Measurements from ENCODE around the gene DCAF7. TPM values are rescaled to one million over a fixed set of nuclear protein-coding genes. Genes with fewer than 3 reads are reported as not detected.

Gene DCAF7
- total RNA-seq, 4 donors from 2014 or later = 29.2 to 42.9 (median 41.9) TPM

- in situ Hi-C loops (cut with MboI; ENCODE audit: low pct_ligation_motif_present in 1 of 4, low pct_unique_long_range_greater_than_20kb in 1 of 4, low sequenced_read_pairs in 3 of 4) = no loop called here
- H3K9me3 ChIP-seq = no peaks in the 10 kb centered on the region
- H3K4me1 ChIP-seq = no peaks in the 10 kb centered on the region
- DNase-seq = no peak
- TF ChIP-seq POLR2AphosphoS5 (IDR thresholded peaks at IDR 0.05) (no peak), POLR2A (IDR thresholded peaks at IDR 0.05) (no peak), EP300 (IDR thresholded peaks at IDR 0.05; ENCODE audit: low read depth) (no peak)
- TF ChIP-seq, protein P1, sequence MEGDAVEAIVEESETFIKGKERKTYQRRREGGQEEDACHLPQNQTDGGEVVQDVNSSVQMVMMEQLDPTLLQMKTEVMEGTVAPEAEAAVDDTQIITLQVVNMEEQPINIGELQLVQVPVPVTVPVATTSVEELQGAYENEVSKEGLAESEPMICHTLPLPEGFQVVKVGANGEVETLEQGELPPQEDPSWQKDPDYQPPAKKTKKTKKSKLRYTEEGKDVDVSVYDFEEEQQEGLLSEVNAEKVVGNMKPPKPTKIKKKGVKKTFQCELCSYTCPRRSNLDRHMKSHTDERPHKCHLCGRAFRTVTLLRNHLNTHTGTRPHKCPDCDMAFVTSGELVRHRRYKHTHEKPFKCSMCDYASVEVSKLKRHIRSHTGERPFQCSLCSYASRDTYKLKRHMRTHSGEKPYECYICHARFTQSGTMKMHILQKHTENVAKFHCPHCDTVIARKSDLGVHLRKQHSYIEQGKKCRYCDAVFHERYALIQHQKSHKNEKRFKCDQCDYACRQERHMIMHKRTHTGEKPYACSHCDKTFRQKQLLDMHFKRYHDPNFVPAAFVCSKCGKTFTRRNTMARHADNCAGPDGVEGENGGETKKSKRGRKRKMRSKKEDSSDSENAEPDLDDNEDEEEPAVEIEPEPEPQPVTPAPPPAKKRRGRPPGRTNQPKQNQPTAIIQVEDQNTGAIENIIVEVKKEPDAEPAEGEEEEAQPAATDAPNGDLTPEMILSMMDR (IDR thresholded peaks at IDR 0.05) = no peak
- no peak overlapping the region for H3K4me3 ChIP-seq
- intact Hi-C loops (cut with DNase I; ENCODE audit: low total_unique reads) = no loop called here
- no peaks in the 10 kb centered on the region for H3K36me3 ChIP-seq
- peaks cover 13% of the 10 kb centered on the region for H3K27me3 ChIP-seq
- no peak overlapping the region for H3K27ac ChIP-seq
These were observed 6.4 kb upstream of the DCAF7 start for GRCh38 chr17:63543822-63544420.

DNA sequence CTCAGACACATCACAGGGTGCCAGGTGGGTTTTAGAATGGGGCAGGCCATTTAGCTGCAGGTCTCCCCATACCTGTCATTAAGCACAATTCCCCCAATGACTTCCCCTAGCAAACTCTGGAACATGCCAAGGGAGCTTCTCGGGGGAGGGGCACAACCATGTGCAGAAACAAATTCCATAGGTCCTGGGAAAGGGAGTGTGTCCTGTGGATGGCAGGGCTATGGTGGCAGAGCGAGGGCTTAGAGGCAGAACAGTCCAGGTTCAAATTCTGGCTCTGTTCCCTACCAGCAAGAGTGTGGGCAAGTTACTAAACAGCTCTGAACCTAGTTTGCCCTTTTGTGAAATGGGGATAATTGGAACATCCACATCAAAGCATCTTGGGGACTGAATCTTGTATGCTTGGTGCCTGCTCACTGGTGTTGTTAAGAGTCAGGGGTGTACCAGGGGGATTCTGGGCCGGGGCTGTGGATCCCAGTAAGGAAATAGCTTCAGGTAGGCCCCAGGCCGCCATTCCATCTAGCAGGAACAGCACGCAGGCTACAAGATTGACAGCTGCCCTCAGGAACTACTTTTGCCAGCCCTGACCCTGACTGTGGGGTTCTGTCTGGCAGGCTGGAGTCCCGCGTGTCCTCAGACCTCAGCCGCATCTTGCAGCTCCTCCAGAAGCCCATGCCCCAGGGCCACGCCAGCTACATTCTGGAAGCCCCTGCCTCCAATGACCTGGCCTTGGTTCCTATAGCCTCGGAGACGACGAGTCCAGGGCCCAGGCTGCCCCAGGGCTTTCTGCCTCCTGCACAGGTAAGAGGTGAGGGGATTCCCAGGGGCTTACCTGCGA, 5.6 kb upstream of the DCAF7 start:
- Histone ChIP-seq H3K9me3 (no peaks in the 10 kb centered on the region), H3K4me1 (peaks cover 0 to 8% (median 5%) of the 10 kb centered on the region in 4 donors), H3K36me3 (no peaks in the 10 kb centered on the region), H3K27ac (no peak overlapping the region), H3K4me3 (no peak overlapping the region), H3K27me3 (peaks cover 5% of the 10 kb centered on the region)
- DNase-seq = no peak
- TF ChIP-seq, protein P1 (IDR thresholded peaks at IDR 0.05) = no peak
- no peak for TF ChIP-seq POLR2A (IDR thresholded peaks at IDR 0.05)
- no peak for TF ChIP-seq EP300 (IDR thresholded peaks at IDR 0.05; ENCODE audit: low read depth)
- TF ChIP-seq POLR2AphosphoS5 (IDR thresholded peaks at IDR 0.05) = no peak
- in situ Hi-C loops (cut with MboI; ENCODE audit: low pct_ligation_motif_present in 1 of 4, low pct_unique_long_range_greater_than_20kb in 1 of 4, low sequenced_read_pairs in 3 of 4) (no loop called here), intact Hi-C loops (cut with DNase I; ENCODE audit: low total_unique reads) (no loop called here)
- WGBS, 2 donors (ENCODE audit: low coverage in 1 of 2) = 94 to 100% methylated on average over 1 to 13 of the region's 13 CpGs

DNA sequence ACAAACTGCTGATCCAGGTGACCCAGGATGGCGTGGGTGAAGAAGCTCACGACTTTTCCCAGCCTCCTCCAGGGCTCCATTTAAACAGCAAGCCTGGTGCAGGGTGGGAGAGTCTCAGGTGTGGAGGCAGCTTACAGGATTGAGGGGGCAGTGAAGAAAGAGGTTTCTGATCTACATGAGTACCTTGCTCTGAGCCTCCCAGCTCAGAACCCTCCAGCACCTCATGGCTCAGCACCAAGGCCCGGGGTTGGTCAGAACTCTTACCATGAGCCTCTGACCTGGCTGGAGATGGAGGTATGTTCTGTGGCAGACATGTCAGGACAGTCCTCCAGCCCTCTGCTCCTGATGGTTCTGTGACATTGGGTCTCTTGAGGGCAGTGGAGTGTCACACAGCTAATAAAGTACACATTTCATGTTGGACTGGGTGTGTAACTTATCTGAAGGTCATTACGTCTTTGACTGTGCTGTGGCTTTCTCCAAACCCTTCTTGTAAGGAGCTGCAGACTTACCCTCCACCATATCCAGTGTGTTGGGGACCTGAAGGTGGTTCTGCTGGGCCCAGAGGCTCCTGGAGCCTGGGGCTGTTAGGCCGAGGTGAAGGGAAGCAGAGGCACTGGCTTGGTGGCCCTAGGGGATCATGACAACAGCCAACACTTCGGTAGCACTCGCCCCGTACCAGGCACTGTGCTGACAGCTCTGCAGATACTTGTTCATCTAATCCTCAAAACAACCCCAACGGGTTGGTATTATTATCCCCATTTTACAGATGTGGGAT, 3.8 kb upstream of the DCAF7 start:
- H3K27ac ChIP-seq = no peak overlapping the region
- H3K4me1 ChIP-seq = peaks cover 0 to 9% (median 5%) of the 10 kb centered on the region in 4 donors
- in situ Hi-C loops (cut with MboI; ENCODE audit: low pct_ligation_motif_present in 1 of 4, low pct_unique_long_range_greater_than_20kb in 1 of 4, low sequenced_read_pairs in 3 of 4) (no loop called here), intact Hi-C loops (cut with DNase I; ENCODE audit: low total_unique reads) (no loop called here)
- WGBS, 2 donors (ENCODE audit: low coverage in 1 of 2) = 87 to 100% methylated on average over 1 to 9 of the region's 9 CpGs
- TF ChIP-seq EP300 (IDR thresholded peaks at IDR 0.05; ENCODE audit: low read depth) (no peak), POLR2A (IDR thresholded peaks at IDR 0.05) (no peak), POLR2AphosphoS5 (IDR thresholded peaks at IDR 0.05) (no peak)
- TF ChIP-seq, protein P1 (IDR thresholded peaks at IDR 0.05) = no peak
- no peaks in the 10 kb centered on the region for H3K27me3 ChIP-seq
- H3K36me3 ChIP-seq = no peaks in the 10 kb centered on the region
- no peaks in the 10 kb centered on the region for H3K9me3 ChIP-seq
- no peak for DNase-seq
- H3K4me3 ChIP-seq = no peak overlapping the region

GRCh38 chr17:63547083-63547523, 3.2 kb upstream of the DCAF7 start:
- in situ Hi-C loops (cut with MboI; ENCODE audit: low pct_ligation_motif_present in 1 of 4, low pct_unique_long_range_greater_than_20kb in 1 of 4, low sequenced_read_pairs in 3 of 4) (no loop called here), intact Hi-C loops (cut with DNase I; ENCODE audit: low total_unique reads) (no loop called here)
- DNase-seq = no peak
- H3K27ac ChIP-seq = no peak overlapping the region
- no peaks in the 10 kb centered on the region for H3K9me3 ChIP-seq
- 61 to 100% methylated on average over 1 to 5 of the region's 5 CpGs for WGBS, 2 donors (ENCODE audit: low coverage in 1 of 2)
- H3K36me3 ChIP-seq = no peaks in the 10 kb centered on the region
- H3K4me3 ChIP-seq = no peak overlapping the region
- H3K4me1 ChIP-seq = peaks cover 1 to 13% (median 8%) of the 10 kb centered on the region in 4 donors
- H3K27me3 ChIP-seq = no peaks in the 10 kb centered on the region
- TF ChIP-seq, protein P1 (IDR thresholded peaks at IDR 0.05) = no peak

All from transverse colon (tissue), 4 donors.